Osteoblast (primary cell): ENCODE measurements around the gene DACH2. TPM values are rescaled to one million over a fixed set of nuclear protein-coding genes. Genes with fewer than 3 reads are reported as not detected.

Source experiments
- DNase-seq: peaks from one replicate; pipeline ENCODE4 v3.0.0; 2011; ENCODE audit warnings: low spot score, mixed read lengths; ENCODE audit not compliant: insufficient read length; ENCODE audit errors: missing footprints
- H2AFZ ChIP-seq: 2 replicates; pipeline ENCODE4 v1.6.0; 2011; ENCODE audit warnings: mild to moderate bottlenecking, low read length
- H3K27ac ChIP-seq: 2 replicates; pipeline ENCODE4 v1.5.1; 2011; ENCODE audit warnings: mild to moderate bottlenecking, low read depth, low read length, moderate library complexity
- H3K27me3 ChIP-seq: 2 replicates; pipeline ENCODE4 v1.6.0; 2012; ENCODE audit warnings: mild to moderate bottlenecking, control low read depth, inconsistent platforms, low read length, moderate library complexity; ENCODE audit not compliant: insufficient read depth
- H3K36me3 ChIP-seq: 2 replicates; pipeline ENCODE4 v1.5.1; 2011; ENCODE audit warnings: mild to moderate bottlenecking, low read length, control low read depth, moderate library complexity; ENCODE audit not compliant: insufficient read depth
- H3K4me1 ChIP-seq: 2 replicates; pipeline ENCODE4 v1.5.1; 2011; ENCODE audit warnings: mild to moderate bottlenecking, low read length, control low read depth, moderate library complexity; ENCODE audit not compliant: insufficient read depth
- H3K4me2 ChIP-seq: 2 replicates; pipeline ENCODE4 v1.6.0; 2011; ENCODE audit warnings: mild to moderate bottlenecking, low read length; ENCODE audit not compliant: insufficient read depth
- H3K4me3 ChIP-seq: fragments of 200-600 bp; sonication (generic); 3 replicates; pipeline ENCODE4 v1.5.1; 2012; ENCODE audit warnings: mild to moderate bottlenecking, low read length, inconsistent platforms; ENCODE audit not compliant: insufficient read depth
- H3K79me2 ChIP-seq: 2 replicates; pipeline ENCODE4 v1.6.0; 2012; ENCODE audit warnings: mild to moderate bottlenecking, low read length, control low read depth, inconsistent platforms; ENCODE audit not compliant: insufficient read depth
- H3K9me3 ChIP-seq: 2 replicates; pipeline ENCODE4 v1.5.1; 2011; ENCODE audit warnings: low read depth, low read length, control low read depth
- H4K20me1 ChIP-seq: 2 replicates; pipeline ENCODE4 v1.6.0; 2012; ENCODE audit warnings: mild to moderate bottlenecking, low read length, control low read depth; ENCODE audit not compliant: insufficient read depth
- CTCF ChIP-seq: IDR thresholded peaks from 2 replicates; pipeline ENCODE4 v1.5.1; 2011; ENCODE audit warnings: mild to moderate bottlenecking, low read depth, low read length, moderate library complexity; ENCODE audit errors: extremely low read depth
- total RNA-seq: library from RNA; depleted of rRNA; stranded (reverse); fragments of >200 nt; gene quantifications from 2 replicates; pipeline ENCODE4 v1.2.3, GENCODE V29; 2012

The DACH2 gene
- total RNA-seq, 1 donor, result not detected

- Histone ChIP-seq H3K4me1 (no peaks in the 10 kb centered on the region), H3K27ac (no peak overlapping the region), H3K9me3 (peaks cover 2% of the 10 kb centered on the region), H3K79me2 (no peaks in the 10 kb centered on the region), H4K20me1 (no peaks in the 10 kb centered on the region), H3K27me3 (no peaks in the 10 kb centered on the region), H3K4me2 (no peak overlapping the region), H2AFZ (no peak overlapping the region), H3K4me3 (no peak overlapping the region), H3K36me3 (no peaks in the 10 kb centered on the region)
- TF ChIP-seq CTCF, result no peak
- DNase-seq, result no peak
These were observed 307.2 kb downstream of the DACH2 start for GRCh38 chrX:86455495-86455894.

GRCh38 chrX:86460760-86461159 lies 312.5 kb downstream of the DACH2 start:
- H2AFZ ChIP-seq, result no peak overlapping the region

GRCh38 chrX:86504297-86504696 lies 356.0 kb downstream of the DACH2 start:
- Histone ChIP-seq H3K79me2 (no peaks in the 10 kb centered on the region), H3K27me3 (no peaks in the 10 kb centered on the region), H3K9me3 (no peaks in the 10 kb centered on the region), H3K27ac (no peak overlapping the region), H3K4me2 (no peak overlapping the region), H3K4me1 (no peaks in the 10 kb centered on the region), H3K4me3 (no peak overlapping the region), H4K20me1 (no peaks in the 10 kb centered on the region), H3K36me3 (no peaks in the 10 kb centered on the region), H2AFZ (no peak overlapping the region)
- TF ChIP-seq CTCF, result no peak
- DNase-seq, result peak; percentile 14

More at GRCh38 chrX:86460760-86461159, 312.5 kb downstream of the DACH2 start:
- Histone ChIP-seq H3K79me2 (no peaks in the 10 kb centered on the region), H3K27ac (no peak overlapping the region), H3K27me3 (no peaks in the 10 kb centered on the region), H3K9me3 (no peaks in the 10 kb centered on the region), H4K20me1 (no peaks in the 10 kb centered on the region), H3K4me1 (no peaks in the 10 kb centered on the region), H3K36me3 (no peaks in the 10 kb centered on the region), H3K4me3 (no peak overlapping the region), H3K4me2 (no peak overlapping the region)
- no peak for TF ChIP-seq CTCF
- no peak for DNase-seq

- Histone ChIP-seq H3K79me2 (no peaks in the 10 kb centered on the region), H3K9me3 (no peaks in the 10 kb centered on the region), H3K4me1 (no peaks in the 10 kb centered on the region), H3K36me3 (no peaks in the 10 kb centered on the region), H3K4me2 (no peak overlapping the region), H3K27me3 (no peaks in the 10 kb centered on the region), H3K27ac (no peak overlapping the region), H4K20me1 (no peaks in the 10 kb centered on the region), H3K4me3 (no peak overlapping the region), H2AFZ (no peak overlapping the region)
- DNase-seq, result no peak
- TF ChIP-seq CTCF, result no peak
These were observed 359.1 kb downstream of the DACH2 start for GRCh38 chrX:86507331-86507730.
